IMR-90 (cell line): Measurements from ENCODE around the gene FAM43B. TPM values are rescaled to one million over a fixed set of nuclear protein-coding genes. Genes with fewer than 3 reads are reported as not detected.

Experiments
- ATAC-seq: fragments of 200-7000 bp; cut with Tn5 transposase; 2 replicates; pipeline ENCODE4 v1.9.1; 2020; ENCODE audit warnings: low read depth, mild to moderate bottlenecking, moderate library complexity
- Bru-seq: library from RNA; stranded (reverse); fragments of 400-500 nt; gene quantifications from one replicate; lab custom pipeline; 2021; lab: Mats Ljungman, UMichigan
- BruChase-seq, 2 experiments: library from RNA; stranded (reverse); fragments of 400-500 nt; gene quantifications; one replicate each; lab custom pipeline; 2021; lab: Mats Ljungman, UMichigan
- BruUV-seq: library from RNA; stranded (reverse); fragments of 400-500 nt; replicated peaks from 2 replicates; lab custom pipeline; 2021; lab: Mats Ljungman, UMichigan
- CTCF ChIA-PET: fragments of 300-600 bp; formaldehyde crosslinking; extraction: SDS; loops from one replicate; lab custom pipeline; 2021; ENCODE audit warnings: antibody characterized with exemption; lab: Yijun Ruan, JAX
- POLR2A ChIA-PET: fragments of 300-600 bp; sonication (Branson Sonifier 250); formaldehyde crosslinking; loops from one replicate; lab custom pipeline; 2022; ENCODE audit warnings: antibody characterized with exemption; ENCODE audit not compliant: unreplicated experiment; lab: Charles Lee
- DNase-seq: peaks from one replicate; pipeline ENCODE4 v3.0.0; 2013
- H2AFZ ChIP-seq: replicated peaks from 2 replicates; pipeline ENCODE3; 2013; ENCODE audit warnings: low read length, mild to moderate bottlenecking; ENCODE audit not compliant: poor library complexity
- H2AK5ac ChIP-seq: 2 replicates; pipeline ENCODE4 v1.6.1; 2013; ENCODE audit warnings: low read depth, low read length, inconsistent platforms
- H2AK9ac ChIP-seq: replicated peaks from 2 replicates; pipeline ENCODE3; 2013; ENCODE audit warnings: mild to moderate bottlenecking, low read depth, low read length, moderate library complexity; ENCODE audit not compliant: poor library complexity
- H2BK120ac ChIP-seq: 2 replicates; pipeline ENCODE4 v1.6.1; 2013; ENCODE audit warnings: low read depth, low read length, inconsistent platforms
- H2BK15ac ChIP-seq: 3 replicates; pipeline ENCODE4 v1.6.1; 2013; ENCODE audit warnings: low read depth, low read length, inconsistent platforms
- H2BK20ac ChIP-seq: 2 replicates; pipeline ENCODE4 v1.6.1; 2013; ENCODE audit warnings: low read depth, mild to moderate bottlenecking, inconsistent platforms, low read length, moderate library complexity
- H2BK5ac ChIP-seq: 2 replicates; pipeline ENCODE4 v1.6.1; 2013; ENCODE audit warnings: mild to moderate bottlenecking, low read depth, low read length, inconsistent platforms; ENCODE audit not compliant: poor library complexity, severe bottlenecking
- H3K14ac ChIP-seq: replicated peaks from 2 replicates; pipeline ENCODE4 v1.6.1; 2013; ENCODE audit warnings: low read depth, low read length, inconsistent platforms
- H3K18ac ChIP-seq: 2 replicates; pipeline ENCODE4 v1.6.1; 2013; ENCODE audit warnings: low read depth, low read length, control low read depth
- H3K23ac ChIP-seq: 2 replicates; pipeline ENCODE4 v1.6.1; 2013; ENCODE audit warnings: low read depth, low read length, inconsistent platforms
- H3K27ac ChIP-seq: 2 replicates; pipeline ENCODE4 v1.5.1; 2013; ENCODE audit warnings: mild to moderate bottlenecking, control low read depth, low read length; ENCODE audit not compliant: insufficient read depth
- H3K27me3 ChIP-seq: 2 replicates; pipeline ENCODE4 v1.6.1; 2013; ENCODE audit warnings: low read length; ENCODE audit not compliant: control insufficient read depth, insufficient read depth
- H3K36me3 ChIP-seq: 2 replicates; pipeline ENCODE4 v1.6.1; 2013; ENCODE audit warnings: low read length, mixed read lengths; ENCODE audit not compliant: control insufficient read depth, insufficient read depth
- H3K4ac ChIP-seq: 2 replicates; pipeline ENCODE4 v1.6.1; 2013; ENCODE audit warnings: low read depth, low read length, inconsistent platforms
- H3K4me1 ChIP-seq: 2 replicates; pipeline ENCODE4 v1.6.1; 2013; ENCODE audit warnings: low read length, mixed read lengths; ENCODE audit not compliant: control insufficient read depth, insufficient read depth
- H3K4me2 ChIP-seq: 2 replicates; pipeline ENCODE4 v1.6.1; 2013; ENCODE audit warnings: low read depth, mild to moderate bottlenecking, control low read depth, low read length, moderate library complexity
- H3K4me3 ChIP-seq: 2 replicates; pipeline ENCODE4 v1.5.1; 2013; ENCODE audit warnings: low read depth, mild to moderate bottlenecking, control low read depth, low read length, moderate library complexity; ENCODE audit not compliant: insufficient read depth
- H3K56ac ChIP-seq: 2 replicates; pipeline ENCODE4 v1.6.1; 2013; ENCODE audit warnings: low read length, inconsistent platforms; ENCODE audit not compliant: insufficient read depth; ENCODE audit errors: extremely low read depth
- H3K79me1 ChIP-seq, 2 experiments: 2 replicates each; pipeline ENCODE4 v1.6.1; 2013; ENCODE audit warnings: low read length in 2 of 2, inconsistent platforms in 1 of 2, low read depth in 1 of 2
- H3K9ac ChIP-seq: 2 replicates; pipeline ENCODE4 v1.6.1; 2013; ENCODE audit warnings: low read depth, low read length, control low read depth
- H3K9me1 ChIP-seq: 2 replicates; pipeline ENCODE4 v1.6.1; 2013; ENCODE audit warnings: low read length, inconsistent platforms; ENCODE audit not compliant: insufficient read depth
- H3K9me3 ChIP-seq: 2 replicates; pipeline ENCODE4 v1.6.1; 2013; ENCODE audit warnings: low read length; ENCODE audit not compliant: control insufficient read depth, insufficient read depth
- H4K20me1 ChIP-seq: 2 replicates; pipeline ENCODE4 v1.6.1; 2013; ENCODE audit warnings: low read length, inconsistent platforms; ENCODE audit not compliant: insufficient read depth
- H4K5ac ChIP-seq: 2 replicates; pipeline ENCODE4 v1.6.1; 2013; ENCODE audit warnings: mild to moderate bottlenecking, low read depth, low read length, control low read depth
- H4K8ac ChIP-seq, 2 experiments: 2 replicates each; pipeline ENCODE4 v1.6.1; 2013; ENCODE audit warnings: low read depth in 2 of 2, low read length in 2 of 2, control low read depth in 1 of 2, inconsistent platforms in 1 of 2
- H4K91ac ChIP-seq: 2 replicates; pipeline ENCODE4 v1.6.1; 2013; ENCODE audit warnings: low read depth, low read length, inconsistent platforms; ENCODE audit not compliant: insufficient read depth
- BHLHE40 ChIP-seq: fragments of 150-350 bp; IDR thresholded peaks from 2 replicates; pipeline ENCODE4 v1.6.1; 2016; ENCODE audit warnings: mild to moderate bottlenecking, low read depth, low read length
- CEBPB ChIP-seq: IDR thresholded peaks from 2 replicates; pipeline ENCODE4 v1.6.1; 2012; ENCODE audit warnings: low read depth, low read length, improper control_type of control experiment
- CHD1 ChIP-seq: IDR thresholded peaks from 2 replicates; pipeline ENCODE4 v1.6.1; 2012; ENCODE audit warnings: low read depth, low read length, improper control_type of control experiment
- CTCF ChIP-seq: conservative IDR thresholded peaks from 2 replicates; pipeline ENCODE4 v1.5.1; 2012; ENCODE audit warnings: mild to moderate bottlenecking, low read depth, low read length, improper control_type of control experiment
- ELK1 ChIP-seq: fragments of 150-350 bp; IDR thresholded peaks from 2 replicates; pipeline ENCODE4 v1.6.1; 2016; ENCODE audit warnings: low read depth, mild to moderate bottlenecking, low read length, moderate library complexity, borderline replicate concordance
- MAFK ChIP-seq: IDR thresholded peaks from 2 replicates; pipeline ENCODE4 v1.6.1; 2012; ENCODE audit warnings: low read depth, low read length, improper control_type of control experiment
- MAZ ChIP-seq: IDR thresholded peaks from 2 replicates; pipeline ENCODE4 v1.6.1; 2012; ENCODE audit warnings: low read depth, mild to moderate bottlenecking, low read length, improper control_type of control experiment, moderate library complexity, borderline replicate concordance
- MXI1 ChIP-seq: IDR thresholded peaks from 2 replicates; pipeline ENCODE4 v1.6.1; 2012; ENCODE audit warnings: low read depth, mild to moderate bottlenecking, low read length, moderate library complexity, borderline replicate concordance
- NFE2L2 ChIP-seq: fragments of 150-350 bp; IDR thresholded peaks from 2 replicates; pipeline ENCODE4 v1.6.1; 2016; ENCODE audit warnings: low read depth, mild to moderate bottlenecking, low read length
- POLR2A ChIP-seq: IDR thresholded peaks from 2 replicates; pipeline ENCODE4 v1.6.1; 2012; ENCODE audit warnings: mild to moderate bottlenecking, low read depth, low read length
- RAD21 ChIP-seq: IDR thresholded peaks from 2 replicates; pipeline ENCODE4 v1.6.1; 2012; ENCODE audit warnings: low read length, improper control_type of control experiment
- RCOR1 ChIP-seq: IDR thresholded peaks from 2 replicates; pipeline ENCODE4 v1.6.1; 2012; ENCODE audit warnings: mild to moderate bottlenecking, low read length, improper control_type of control experiment; ENCODE audit not compliant: insufficient replicate concordance
- RFX5 ChIP-seq: IDR thresholded peaks from 2 replicates; pipeline ENCODE4 v1.8.0; 2012; ENCODE audit warnings: low read depth, mild to moderate bottlenecking, low read length, moderate library complexity
- USF2 ChIP-seq: fragments of 150-350 bp; IDR thresholded peaks from 2 replicates; pipeline ENCODE4 v1.6.1; 2017; ENCODE audit warnings: mild to moderate bottlenecking, antibody characterized with exemption, low read length, low read depth
- WGBS, 2 experiments: methylation state at CpG; one replicate each; pipeline versions ENCODE4 v1.1.5 to v1.1.7; 2013; ENCODE audit warnings: missing lambda C conversion rate in 2 of 2; ENCODE audit not compliant: insufficient read length in 1 of 2; ENCODE audit errors: extremely low coverage in 2 of 2; 5-methylcytosine and 5-hydroxymethylcytosine counted together
- dilution Hi-C: fragments of 300-500 bp; cut with HindIII; formaldehyde crosslinking; loops from one replicate; pipeline ENCODE4 v1.14.3; 2018; ENCODE audit warnings: low sequenced_read_pairs; ENCODE audit not compliant: unreplicated experiment
- in situ Hi-C: fragments of 300-500 bp; cut with MboI; formaldehyde crosslinking; loops from 3 replicates; pipeline ENCODE4 v1.14.3; 2019; ENCODE audit warnings: low sequenced_read_pairs, inconsistent platforms, mixed read lengths
- intact Hi-C: fragments of 100-400 bp; cut with micrococcal nuclease; formaldehyde crosslinking; loops from 2 replicates; pipeline ENCODE4 v1.10.0; 2022
- long read RNA-seq: library from polyadenylated mRNA; unstranded; transcript quantifications from one replicate; pipeline ENCODE4 v2.0.0, GENCODE V29; 2021; ENCODE audit not compliant: unreplicated experiment
- polyA plus RNA-seq, 3 experiments: library from polyadenylated mRNA; depleted of rRNA; stranded (reverse); fragments of >200 nt; gene quantifications; 2 replicates each; pipeline ENCODE4 v1.2.3, GENCODE V29; 2012; ENCODE audit warnings: low replicate concordance in 1 of 3
- total RNA-seq: library from RNA; depleted of rRNA; stranded (reverse); fragments of >200 nt; gene quantifications from 2 replicates; pipeline ENCODE4 v1.2.3, GENCODE V29; 2012; rRNA removed

FAM43B gene
- total RNA-seq (not detected in 2 replicates), polyA plus RNA-seq (2012; rRNA removed) (0.05 and 0.09 TPM in 2 replicates), Bru-seq, nascent RNA (not detected), BruChase-seq, experiment 1, labeled RNA remaining after a 6-hour chase (not detected), BruChase-seq, experiment 2, labeled RNA remaining after a 2-hour chase (not detected)
- 0.06 and 0.11 TPM in 2 replicates for polyA plus RNA-seq (2012; cell fraction: cytosol; rRNA removed)
- polyA plus RNA-seq (2012; cell fraction: nucleus; rRNA removed; ENCODE audit: low replicate concordance), result 0.02 and 0.08 TPM in 2 replicates
- long read RNA-seq, result 0 reads

- DNase-seq (no peak), ATAC-seq (peak; percentile 75)
- Histone ChIP-seq H3K4me2 (peak within 1 kb of the TSS; percentile 50; the same call in 1 of the 2 replicates), H3K4ac (no peak within 1 kb of the TSS), H3K9me1 (no peaks in the 10 kb centered on the region), H3K9ac (no peak within 1 kb of the TSS), H3K4me1 (no peaks in the 10 kb centered on the region), H3K79me1 (no peaks in the 10 kb centered on the region), H3K36me3 (no peaks in the 10 kb centered on the region), H3K14ac (no peak within 1 kb of the TSS), H4K20me1 (no peaks in the 10 kb centered on the region; the same call in 1 of the 2 replicates), H2AFZ (peak within 1 kb of the TSS; percentile 77), H3K23ac (no peak within 1 kb of the TSS), H2AK5ac (no peak within 1 kb of the TSS), H4K8ac (no peak within 1 kb of the TSS), H3K56ac (no peak within 1 kb of the TSS), H2BK15ac (no peak within 1 kb of the TSS), H3K9me3 (no peaks in the 10 kb centered on the region), H2BK5ac (no peak within 1 kb of the TSS), H3K27me3 (peaks cover 82% of the 10 kb centered on the region), H2BK20ac (no peak within 1 kb of the TSS), H4K91ac (no peak within 1 kb of the TSS), H4K5ac (no peak within 1 kb of the TSS), H2AK9ac (peak within 1 kb of the TSS; percentile 55), H3K18ac (no peak within 1 kb of the TSS), H2BK120ac (no peak within 1 kb of the TSS), H3K27ac (no peak within 1 kb of the TSS), H3K4me3 (no peak within 1 kb of the TSS)
- in situ Hi-C loops, result no loop called here
- intact Hi-C loops, result no loop called here
- no TSS peak for BruUV-seq
- CTCF ChIA-PET, result no interaction called here
- dilution Hi-C loops, result no loop called here
- WGBS, 2 experiments, result 0% methylated on average over 12 of the region's 47 CpGs; no CpG with 5 or more reads in 1 of the 2 experiments
- POLR2A ChIA-PET, result no interaction called here
- TF ChIP-seq RCOR1 (no peak), MAFK (no peak), CHD1 (no peak), RFX5 (no peak), USF2 (no peak), RAD21 (no peak), MAZ (no peak), BHLHE40 (no peak), NFE2L2 (no peak), ELK1 (no peak), POLR2A (no peak), CEBPB (no peak), CTCF (no peak), MXI1 (no peak)
Observed at GRCh38 chr1:20551945-20552727, at the start of gene FAM43B. TSS of gene FAM43B (plus strand) at chr1:20552573. CDS start at chr1:20552974, 401 bp downstream.
